KMS-11 (cell line): Measurements from ENCODE around the gene BID.

Source experiments
- H2AFZ ChIP-seq: fragments of 200-600 bp; sonication (generic); 2 replicates; pipeline ENCODE4 v1.6.1; 2016; ENCODE audit warnings: antibody characterized with exemption, mixed run types, low read depth
- H3K27ac ChIP-seq: fragments of 200-600 bp; sonication (generic); 2 replicates; pipeline ENCODE4 v1.6.1; 2016; ENCODE audit warnings: mild to moderate bottlenecking, mixed run types
- H3K27me3 ChIP-seq: fragments of 200-600 bp; sonication (generic); 2 replicates; pipeline ENCODE4 v1.6.1; 2017; ENCODE audit warnings: mild to moderate bottlenecking, low read depth, mixed run types, moderate library complexity; ENCODE audit not compliant: insufficient read depth
- H3K36me3 ChIP-seq: fragments of 200-600 bp; sonication (generic); 2 replicates; pipeline ENCODE4 v1.6.1; 2017; ENCODE audit warnings: mild to moderate bottlenecking, mixed run types; ENCODE audit not compliant: insufficient read depth
- H3K4me1 ChIP-seq: fragments of 200-600 bp; sonication (generic); 2 replicates; pipeline ENCODE4 v1.6.1; 2016; ENCODE audit warnings: mild to moderate bottlenecking, low read depth, mixed run types; ENCODE audit not compliant: poor library complexity, severe bottlenecking
- H3K4me2 ChIP-seq: fragments of 200-600 bp; sonication (generic); 2 replicates; pipeline ENCODE4 v1.7.0; 2016; ENCODE audit warnings: mild to moderate bottlenecking, mixed run types
- H3K4me3 ChIP-seq: fragments of 200-600 bp; sonication (generic); IDR thresholded peaks from 2 replicates; pipeline ENCODE4 v1.6.1; 2017; ENCODE audit warnings: low read depth, low read length, mixed read lengths; ENCODE audit not compliant: insufficient read depth
- H3K79me2 ChIP-seq: fragments of 200-600 bp; sonication (generic); 2 replicates; pipeline ENCODE4 v1.6.1; 2016; ENCODE audit warnings: low read depth, mixed run types; ENCODE audit not compliant: insufficient read depth
- H3K9ac ChIP-seq: fragments of 200-600 bp; sonication (generic); 2 replicates; pipeline ENCODE4 v1.6.1; 2016; ENCODE audit warnings: mild to moderate bottlenecking, mixed run types
- H4K20me1 ChIP-seq: fragments of 200-600 bp; sonication (generic); 2 replicates; pipeline ENCODE4 v1.6.1; 2016; ENCODE audit warnings: mild to moderate bottlenecking, mixed run types; ENCODE audit not compliant: insufficient read depth
- CTCF ChIP-seq: fragments of 200-600 bp; sonication (generic); conservative IDR thresholded peaks from 2 replicates; pipeline ENCODE4 v1.6.1; 2017; ENCODE audit warnings: low read depth, mild to moderate bottlenecking, antibody characterized with exemption, low read length, moderate library complexity, mixed read lengths

Gene BID

GRCh38 chr22:17787716-17788330 lies 13.6 kb upstream of the BID start:
- H3K27ac ChIP-seq = no peak overlapping the region
- no peaks in the 10 kb centered on the region for H4K20me1 ChIP-seq
- H3K36me3 ChIP-seq = no peaks in the 10 kb centered on the region
- no peak overlapping the region for H3K4me3 ChIP-seq
- TF ChIP-seq CTCF = no peak
- no peak overlapping the region for H3K4me2 ChIP-seq
- no peak overlapping the region for H2AFZ ChIP-seq
- H3K4me1 ChIP-seq = peaks cover 9% of the 10 kb centered on the region
- H3K79me2 ChIP-seq = no peaks in the 10 kb centered on the region
- H3K27me3 ChIP-seq = no peaks in the 10 kb centered on the region
- H3K9ac ChIP-seq = no peak overlapping the region

DNA sequence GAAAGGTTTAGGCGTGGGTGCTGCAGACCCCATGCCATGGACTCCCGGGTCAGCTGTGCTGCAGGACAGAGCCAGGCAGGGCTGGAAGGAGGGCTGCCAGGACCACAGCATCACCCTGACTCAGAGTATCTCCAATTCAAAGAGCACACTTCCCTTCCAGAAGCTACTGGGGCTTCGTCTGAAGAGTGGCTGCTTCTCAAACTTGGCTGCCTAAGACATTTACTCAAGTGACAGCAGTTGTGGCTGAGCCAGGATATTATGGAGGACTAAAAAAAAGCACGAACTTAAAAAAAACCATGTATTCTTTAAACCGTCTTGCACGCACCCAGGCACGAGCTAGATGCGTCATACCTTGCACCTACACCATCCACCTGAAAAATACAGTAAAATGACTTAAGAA lies 13.0 kb upstream of the BID start:
- Histone ChIP-seq H3K4me2 (no peak overlapping the region), H4K20me1 (no peaks in the 10 kb centered on the region), H3K79me2 (no peaks in the 10 kb centered on the region), H3K36me3 (no peaks in the 10 kb centered on the region), H2AFZ (no peak overlapping the region), H3K4me3 (no peak overlapping the region), H3K4me1 (peaks cover 15% of the 10 kb centered on the region), H3K9ac (no peak overlapping the region), H3K27me3 (no peaks in the 10 kb centered on the region), H3K27ac (no peak overlapping the region)
- no peak for TF ChIP-seq CTCF

- H3K4me3 ChIP-seq = no peak overlapping the region
Observed at GRCh38 chr22:17786435-17787161, 12.3 kb upstream of the BID start.

More at GRCh38 chr22:17786435-17787161, 12.3 kb upstream of the BID start:
- Histone ChIP-seq H3K9ac (no peak overlapping the region), H3K79me2 (no peaks in the 10 kb centered on the region), H4K20me1 (no peaks in the 10 kb centered on the region), H2AFZ (no peak overlapping the region), H3K4me2 (no peak overlapping the region), H3K4me1 (peaks cover 22% of the 10 kb centered on the region), H3K27me3 (no peaks in the 10 kb centered on the region), H3K36me3 (no peaks in the 10 kb centered on the region), H3K27ac (no peak overlapping the region)
- no peak for TF ChIP-seq CTCF
